ENCODE data around the gene GLP2R. TPM values are rescaled to one million over a fixed set of nuclear protein-coding genes. Genes with fewer than 3 reads are reported as not detected.

GLP2R gene
- total and polyA plus RNA-seq, 2 of the 8 experiments (the other 6 are each of a cell fraction or from before 2014, with no cell fraction given) = not detected

GRCh38 chr17:9900784-9901183 is 75.1 kb downstream of the GLP2R start:
- Histone ChIP-seq H4K8ac (ENCODE audit: extremely low read depth, insufficient read depth, low read length) (no peak overlapping the region), H3K9me3 (ENCODE audit: insufficient read depth in 2 of 2, low read depth in 1 of 2, low read length in 1 of 2) (no peaks in the 10 kb centered on the region), H3K56ac (replicated peaks; ENCODE audit: insufficient read length, low read depth, low read length) (no peak overlapping the region), H3K18ac (ENCODE audit: extremely low read depth, low read length) (no peak overlapping the region), H3K9ac (replicated peaks in 1 of 4; ENCODE audit: extremely low read depth in 1 of 4, low read depth in 3 of 4, low read length in 3 of 4) (no peak overlapping the region), H3K27ac (ENCODE audit: low read depth, low read length) (no peak overlapping the region), H3K23ac (ENCODE audit: insufficient read length) (no peak overlapping the region), H3K14ac (ENCODE audit: insufficient read length) (no peak overlapping the region), H2AK5ac (ENCODE audit: low read depth, low read length) (no peak overlapping the region), H3K27me3 (replicated peaks in 1 of 4; ENCODE audit: control insufficient read depth in 3 of 4, extremely low read depth in 1 of 4, insufficient read depth in 3 of 4, low read length in 3 of 4) (no peaks in the 10 kb centered on the region), H4K5ac (ENCODE audit: insufficient read length, low read depth, low read length) (no peak overlapping the region), H4K20me1 (replicated peaks in 1 of 2; ENCODE audit: control insufficient read depth in 1 of 2, insufficient read depth in 2 of 2, low read length in 2 of 2) (no peaks in the 10 kb centered on the region), H3K4me1 (replicated peaks in 1 of 4; ENCODE audit: control insufficient read depth in 3 of 4, insufficient read depth in 4 of 4, low read length in 3 of 4) (no peaks in the 10 kb centered on the region), H2BK5ac (ENCODE audit: low read depth, low read length) (no peak overlapping the region), H2BK120ac (replicated peaks; ENCODE audit: low read depth, low read length) (no peak overlapping the region), H3K79me1 (ENCODE audit: low read depth, low read length) (no peaks in the 10 kb centered on the region), H4K91ac (replicated peaks; ENCODE audit: insufficient read length, low read length) (no peak overlapping the region), H3K4me3 (ENCODE audit: extremely low read depth in 1 of 4, insufficient read depth in 2 of 4, low read depth in 3 of 4, low read length in 4 of 4) (no peak overlapping the region), H3K4me2 (ENCODE audit: insufficient read depth in 1 of 2, low read depth in 2 of 2, low read length in 2 of 2) (no peak overlapping the region), H2BK15ac (ENCODE audit: low read length) (no peak overlapping the region), H3K36me3 (ENCODE audit: control insufficient read depth in 2 of 4, insufficient read depth in 4 of 4, low read length in 3 of 4) (no peaks in the 10 kb centered on the region), H2BK12ac (ENCODE audit: low read depth, low read length) (no peak overlapping the region), H3K23me2 (ENCODE audit: low read depth, low read length) (no peaks in the 10 kb centered on the region), H2AFZ (ENCODE audit: low read length) (no peak overlapping the region), H3K79me2 (ENCODE audit: control insufficient read depth in 1 of 2, insufficient read depth in 2 of 2, low read length in 2 of 2) (no peaks in the 10 kb centered on the region), H3K4ac (replicated peaks; ENCODE audit: insufficient read length, low read depth, low read length) (no peak overlapping the region), H2BK20ac (ENCODE audit: low read length) (no peak overlapping the region)
- WGBS, 2 experiments (ENCODE audit: extremely low coverage in 1 of 2, insufficient coverage in 1 of 2, insufficient read length in 1 of 2, insufficient replicate concordance in 2 of 2, low coverage in 1 of 2, low lambda C conversion rate in 2 of 2, missing lambda C conversion rate in 1 of 2) = 93% methylated on average over 8 of the region's 8 CpGs; no CpG with 5 or more reads in 1 of the 2 experiments
- DNase-seq (ENCODE audit: low read depth in 1 of 2, low spot score in 2 of 2) (no peak), FAIRE-seq (no peak)
- POLR2A ChIA-PET (ENCODE audit: partially characterized antibody) = interaction anchor here (1.0 kb wide), 1 partner anchor 255 kb away, joined by 3 read pairs; the partner anchor contains the start of gene USP43
- CTCF ChIA-PET (ENCODE audit: partially characterized antibody) = interaction anchor here (0.6 to 10.8 kb wide), 7 partner anchors 10 to 679 kb away, joined by 3 to 101 read pairs (median 3); no protein-coding TSS in a partner anchor
- TF ChIP-seq CHD1 (IDR thresholded peaks at IDR 0.05; ENCODE audit: low read depth, low read length) (no peak), EGR1 (IDR thresholded peaks at IDR 0.05; ENCODE audit: borderline replicate concordance, low read depth, low read length) (no peak), CTCF (IDR thresholded peaks at IDR 0.05; ENCODE audit: control extremely low read depth in 1 of 3, insufficient read depth in 1 of 3, low read depth in 1 of 3, low read length in 3 of 3) (no peak), TBP (IDR thresholded peaks at IDR 0.05; ENCODE audit: low read depth, low read length) (no peak), GTF2F1 (IDR thresholded peaks at IDR 0.05; ENCODE audit: borderline replicate concordance, low read depth, low read length) (no peak), TAF1 (IDR thresholded peaks at IDR 0.05; ENCODE audit: low read depth, low read length) (no peak)

Data from H1 (cell line).